K562 (cell line): Measurements from ENCODE around the gene SHFL. TPM values are rescaled to one million over a fixed set of nuclear protein-coding genes. Genes with fewer than 3 reads are reported as not detected.

Experiments used
- CBFB ChIP-seq: sonication (generic); formaldehyde crosslinking; IDR thresholded peaks from 2 replicates; pipeline ENCODE4 v1.4.0; 2020; ENCODE audit warnings: mild to moderate bottlenecking, missing genetic modification reagents
- KLF6 ChIP-seq: fragments of 250-450 bp; sonication (Bioruptor Pico); IDR thresholded peaks from 2 replicates; pipeline ENCODE4 v1.4.0; 2020; ENCODE audit warnings: mild to moderate bottlenecking, moderate library complexity, borderline replicate concordance
- SMARCA4 ChIP-seq: fragments of 450-650 bp; IDR thresholded peaks from 2 replicates; pipeline ENCODE4 v1.6.1; 2016
- ZC3H8 ChIP-seq: fragments of 450-650 bp; IDR thresholded peaks from 2 replicates; pipeline ENCODE4 v1.6.1; 2017
- ZNF124 ChIP-seq: sonication (generic); formaldehyde crosslinking; IDR thresholded peaks from 2 replicates; pipeline ENCODE4 v1.8.1; 2022; ENCODE audit warnings: missing genetic modification reagents
- polyA plus RNA-seq, 8 experiments: library from polyadenylated mRNA; depleted of rRNA in 4 of 8; stranded (reverse) in 5 of 8; unstranded in 3 of 8; fragments of >200 nt; fragmentation: Nextera tagmentation in 2 of 8; fragmentation: Illumina TruSeq in 1 of 8; extraction: Ambion mirVana in 2 of 8; extraction: Trizol in 1 of 8; gene quantifications; 2 replicates each; pipeline versions ENCODE4 v1.2.1 to v1.2.3, GENCODE V29; 2011 to 2014; ENCODE audit warnings: inconsistent platforms in 1 of 8, missing spikeins in 1 of 8
- total RNA-seq, 7 experiments: library from RNA; depleted of rRNA in 6 of 7; stranded (reverse); fragments of >200 nt in 6 of 7; fragmentation: Illumina TruSeq in 2 of 7; extraction: Trizol in 2 of 7; gene quantifications; 2 replicates each; pipeline versions ENCODE4 v1.2.1 to v1.2.3, GENCODE V29; 2011 to 2021; ENCODE audit warnings: low replicate concordance in 1 of 7
- TF ChIP-seq, protein P1 (sequence below): sonication (generic); formaldehyde crosslinking; IDR thresholded peaks from 2 replicates; pipeline ENCODE4 v1.8.0; 2022; ENCODE audit warnings: mild to moderate bottlenecking, missing genetic modification reagents
- TF ChIP-seq, protein P2 (sequence below): fragments of 450-650 bp; IDR thresholded peaks from 2 replicates; pipeline ENCODE4 v1.6.1; 2016; ENCODE audit warnings: antibody characterized with exemption
- TF ChIP-seq, protein P3 (sequence below): fragments of 250-450 bp; sonication (Bioruptor Pico); IDR thresholded peaks from 2 replicates; pipeline ENCODE4 v1.8.0; 2021; ENCODE audit warnings: borderline replicate concordance, mild to moderate bottlenecking, moderate library complexity; ENCODE audit not compliant: poor library complexity, severe bottlenecking
- TF ChIP-seq, protein P4 (sequence below): fragments of 450-650 bp; IDR thresholded peaks from 2 replicates; pipeline ENCODE4 v1.6.1; 2014; ENCODE audit warnings: low read depth, mild to moderate bottlenecking, moderate library complexity, borderline replicate concordance
- TF ChIP-seq, protein P5 (sequence below): fragments of 450-650 bp; IDR thresholded peaks from 2 replicates; pipeline ENCODE4 v1.6.1; 2016; ENCODE audit warnings: mild to moderate bottlenecking, moderate library complexity

The SHFL gene
- total and polyA plus RNA-seq, 9 of the 15 experiments (the other 6 are each of a cell fraction or from before 2014, with no cell fraction given): 1.5 to 25.7 (median 13.0) TPM

DNA sequence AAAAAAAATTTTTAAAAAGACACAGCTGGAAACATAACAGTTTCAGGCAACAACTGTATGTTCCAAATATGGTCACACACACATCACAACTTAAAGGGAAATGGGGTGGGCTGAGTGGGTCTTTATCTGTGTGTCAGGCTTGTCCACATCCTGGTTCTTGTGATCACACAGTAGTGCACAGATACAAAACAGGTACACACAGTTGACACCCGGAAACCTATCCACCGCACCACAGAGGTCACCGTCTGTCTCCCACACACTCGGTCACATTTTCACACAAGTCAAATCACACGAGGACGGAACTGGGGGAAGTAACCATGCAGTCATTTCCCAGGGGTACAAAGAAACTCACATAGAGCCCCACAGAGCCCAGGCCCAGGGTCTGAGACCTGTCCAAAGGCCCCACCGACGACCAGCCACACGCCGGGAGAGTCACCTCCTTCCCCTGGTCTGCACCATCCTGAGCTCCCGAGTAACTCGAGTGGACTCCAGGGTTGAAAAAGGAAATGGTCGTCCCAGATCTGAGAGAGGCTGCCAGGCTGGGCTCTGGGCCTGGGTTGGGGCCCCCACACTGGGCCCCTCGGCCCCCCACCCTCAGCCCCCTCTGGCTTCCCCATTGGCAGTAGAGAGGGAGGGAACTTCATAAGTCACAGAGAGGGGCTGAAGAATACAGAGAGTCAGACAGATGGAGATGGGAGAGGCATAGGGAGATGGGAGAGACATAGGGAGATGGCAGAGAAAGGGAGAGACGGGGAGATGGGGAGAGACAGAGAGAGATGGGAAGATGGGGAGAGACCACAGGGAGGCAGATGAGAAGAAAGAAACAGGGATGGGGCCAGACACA lies 18.8 kb downstream of the SHFL start (continued):
- TF ChIP-seq, protein P1, sequence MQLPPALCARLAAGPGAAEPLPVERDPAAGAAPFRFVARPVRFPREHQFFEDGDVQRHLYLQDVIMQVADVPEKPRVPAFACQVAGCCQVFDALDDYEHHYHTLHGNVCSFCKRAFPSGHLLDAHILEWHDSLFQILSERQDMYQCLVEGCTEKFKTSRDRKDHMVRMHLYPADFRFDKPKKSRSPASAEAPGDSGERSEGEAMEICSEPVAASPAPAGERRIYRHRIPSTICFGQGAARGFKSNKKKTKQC (CRISPR knock-in tag): no peak
- TF ChIP-seq, protein P2, sequence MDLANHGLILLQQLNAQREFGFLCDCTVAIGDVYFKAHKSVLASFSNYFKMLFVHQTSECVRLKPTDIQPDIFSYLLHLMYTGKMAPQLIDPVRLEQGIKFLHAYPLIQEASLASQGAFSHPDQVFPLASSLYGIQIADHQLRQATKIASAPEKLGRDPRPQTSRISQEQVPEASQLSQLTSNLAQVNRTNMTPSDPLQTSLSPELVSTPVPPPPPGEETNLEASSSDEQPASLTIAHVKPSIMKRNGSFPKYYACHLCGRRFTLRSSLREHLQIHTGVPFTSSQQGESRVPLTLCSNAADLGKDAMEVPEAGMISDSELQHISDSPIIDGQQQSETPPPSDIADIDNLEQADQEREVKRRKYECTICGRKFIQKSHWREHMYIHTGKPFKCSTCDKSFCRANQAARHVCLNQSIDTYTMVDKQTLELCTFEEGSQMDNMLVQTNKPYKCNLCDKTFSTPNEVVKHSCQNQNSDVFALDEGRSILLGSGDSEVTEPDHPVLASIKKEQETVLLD: no peak
- TF ChIP-seq ZC3H8 (no peak), CBFB (no peak), ZNF124 (CRISPR knock-in tag) (no peak), KLF6 (CRISPR knock-in tag) (no peak), SMARCA4 (peak; percentile 9; the same call in 1 of the 2 replicates)
- TF ChIP-seq, protein P3, sequence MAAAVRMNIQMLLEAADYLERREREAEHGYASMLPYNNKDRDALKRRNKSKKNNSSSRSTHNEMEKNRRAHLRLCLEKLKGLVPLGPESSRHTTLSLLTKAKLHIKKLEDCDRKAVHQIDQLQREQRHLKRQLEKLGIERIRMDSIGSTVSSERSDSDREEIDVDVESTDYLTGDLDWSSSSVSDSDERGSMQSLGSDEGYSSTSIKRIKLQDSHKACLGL (CRISPR knock-in tag): no peak
- TF ChIP-seq, protein P4, sequence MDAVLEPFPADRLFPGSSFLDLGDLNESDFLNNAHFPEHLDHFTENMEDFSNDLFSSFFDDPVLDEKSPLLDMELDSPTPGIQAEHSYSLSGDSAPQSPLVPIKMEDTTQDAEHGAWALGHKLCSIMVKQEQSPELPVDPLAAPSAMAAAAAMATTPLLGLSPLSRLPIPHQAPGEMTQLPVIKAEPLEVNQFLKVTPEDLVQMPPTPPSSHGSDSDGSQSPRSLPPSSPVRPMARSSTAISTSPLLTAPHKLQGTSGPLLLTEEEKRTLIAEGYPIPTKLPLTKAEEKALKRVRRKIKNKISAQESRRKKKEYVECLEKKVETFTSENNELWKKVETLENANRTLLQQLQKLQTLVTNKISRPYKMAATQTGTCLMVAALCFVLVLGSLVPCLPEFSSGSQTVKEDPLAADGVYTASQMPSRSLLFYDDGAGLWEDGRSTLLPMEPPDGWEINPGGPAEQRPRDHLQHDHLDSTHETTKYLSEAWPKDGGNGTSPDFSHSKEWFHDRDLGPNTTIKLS: 0 out of 2 replicates have a peak, but pooled peaks have one; percentile 23
- TF ChIP-seq, protein P5, sequence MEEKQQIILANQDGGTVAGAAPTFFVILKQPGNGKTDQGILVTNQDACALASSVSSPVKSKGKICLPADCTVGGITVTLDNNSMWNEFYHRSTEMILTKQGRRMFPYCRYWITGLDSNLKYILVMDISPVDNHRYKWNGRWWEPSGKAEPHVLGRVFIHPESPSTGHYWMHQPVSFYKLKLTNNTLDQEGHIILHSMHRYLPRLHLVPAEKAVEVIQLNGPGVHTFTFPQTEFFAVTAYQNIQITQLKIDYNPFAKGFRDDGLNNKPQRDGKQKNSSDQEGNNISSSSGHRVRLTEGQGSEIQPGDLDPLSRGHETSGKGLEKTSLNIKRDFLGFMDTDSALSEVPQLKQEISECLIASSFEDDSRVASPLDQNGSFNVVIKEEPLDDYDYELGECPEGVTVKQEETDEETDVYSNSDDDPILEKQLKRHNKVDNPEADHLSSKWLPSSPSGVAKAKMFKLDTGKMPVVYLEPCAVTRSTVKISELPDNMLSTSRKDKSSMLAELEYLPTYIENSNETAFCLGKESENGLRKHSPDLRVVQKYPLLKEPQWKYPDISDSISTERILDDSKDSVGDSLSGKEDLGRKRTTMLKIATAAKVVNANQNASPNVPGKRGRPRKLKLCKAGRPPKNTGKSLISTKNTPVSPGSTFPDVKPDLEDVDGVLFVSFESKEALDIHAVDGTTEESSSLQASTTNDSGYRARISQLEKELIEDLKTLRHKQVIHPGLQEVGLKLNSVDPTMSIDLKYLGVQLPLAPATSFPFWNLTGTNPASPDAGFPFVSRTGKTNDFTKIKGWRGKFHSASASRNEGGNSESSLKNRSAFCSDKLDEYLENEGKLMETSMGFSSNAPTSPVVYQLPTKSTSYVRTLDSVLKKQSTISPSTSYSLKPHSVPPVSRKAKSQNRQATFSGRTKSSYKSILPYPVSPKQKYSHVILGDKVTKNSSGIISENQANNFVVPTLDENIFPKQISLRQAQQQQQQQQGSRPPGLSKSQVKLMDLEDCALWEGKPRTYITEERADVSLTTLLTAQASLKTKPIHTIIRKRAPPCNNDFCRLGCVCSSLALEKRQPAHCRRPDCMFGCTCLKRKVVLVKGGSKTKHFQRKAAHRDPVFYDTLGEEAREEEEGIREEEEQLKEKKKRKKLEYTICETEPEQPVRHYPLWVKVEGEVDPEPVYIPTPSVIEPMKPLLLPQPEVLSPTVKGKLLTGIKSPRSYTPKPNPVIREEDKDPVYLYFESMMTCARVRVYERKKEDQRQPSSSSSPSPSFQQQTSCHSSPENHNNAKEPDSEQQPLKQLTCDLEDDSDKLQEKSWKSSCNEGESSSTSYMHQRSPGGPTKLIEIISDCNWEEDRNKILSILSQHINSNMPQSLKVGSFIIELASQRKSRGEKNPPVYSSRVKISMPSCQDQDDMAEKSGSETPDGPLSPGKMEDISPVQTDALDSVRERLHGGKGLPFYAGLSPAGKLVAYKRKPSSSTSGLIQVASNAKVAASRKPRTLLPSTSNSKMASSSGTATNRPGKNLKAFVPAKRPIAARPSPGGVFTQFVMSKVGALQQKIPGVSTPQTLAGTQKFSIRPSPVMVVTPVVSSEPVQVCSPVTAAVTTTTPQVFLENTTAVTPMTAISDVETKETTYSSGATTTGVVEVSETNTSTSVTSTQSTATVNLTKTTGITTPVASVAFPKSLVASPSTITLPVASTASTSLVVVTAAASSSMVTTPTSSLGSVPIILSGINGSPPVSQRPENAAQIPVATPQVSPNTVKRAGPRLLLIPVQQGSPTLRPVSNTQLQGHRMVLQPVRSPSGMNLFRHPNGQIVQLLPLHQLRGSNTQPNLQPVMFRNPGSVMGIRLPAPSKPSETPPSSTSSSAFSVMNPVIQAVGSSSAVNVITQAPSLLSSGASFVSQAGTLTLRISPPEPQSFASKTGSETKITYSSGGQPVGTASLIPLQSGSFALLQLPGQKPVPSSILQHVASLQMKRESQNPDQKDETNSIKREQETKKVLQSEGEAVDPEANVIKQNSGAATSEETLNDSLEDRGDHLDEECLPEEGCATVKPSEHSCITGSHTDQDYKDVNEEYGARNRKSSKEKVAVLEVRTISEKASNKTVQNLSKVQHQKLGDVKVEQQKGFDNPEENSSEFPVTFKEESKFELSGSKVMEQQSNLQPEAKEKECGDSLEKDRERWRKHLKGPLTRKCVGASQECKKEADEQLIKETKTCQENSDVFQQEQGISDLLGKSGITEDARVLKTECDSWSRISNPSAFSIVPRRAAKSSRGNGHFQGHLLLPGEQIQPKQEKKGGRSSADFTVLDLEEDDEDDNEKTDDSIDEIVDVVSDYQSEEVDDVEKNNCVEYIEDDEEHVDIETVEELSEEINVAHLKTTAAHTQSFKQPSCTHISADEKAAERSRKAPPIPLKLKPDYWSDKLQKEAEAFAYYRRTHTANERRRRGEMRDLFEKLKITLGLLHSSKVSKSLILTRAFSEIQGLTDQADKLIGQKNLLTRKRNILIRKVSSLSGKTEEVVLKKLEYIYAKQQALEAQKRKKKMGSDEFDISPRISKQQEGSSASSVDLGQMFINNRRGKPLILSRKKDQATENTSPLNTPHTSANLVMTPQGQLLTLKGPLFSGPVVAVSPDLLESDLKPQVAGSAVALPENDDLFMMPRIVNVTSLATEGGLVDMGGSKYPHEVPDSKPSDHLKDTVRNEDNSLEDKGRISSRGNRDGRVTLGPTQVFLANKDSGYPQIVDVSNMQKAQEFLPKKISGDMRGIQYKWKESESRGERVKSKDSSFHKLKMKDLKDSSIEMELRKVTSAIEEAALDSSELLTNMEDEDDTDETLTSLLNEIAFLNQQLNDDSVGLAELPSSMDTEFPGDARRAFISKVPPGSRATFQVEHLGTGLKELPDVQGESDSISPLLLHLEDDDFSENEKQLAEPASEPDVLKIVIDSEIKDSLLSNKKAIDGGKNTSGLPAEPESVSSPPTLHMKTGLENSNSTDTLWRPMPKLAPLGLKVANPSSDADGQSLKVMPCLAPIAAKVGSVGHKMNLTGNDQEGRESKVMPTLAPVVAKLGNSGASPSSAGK: peak; percentile 79
